Neutrophil (primary cell): ENCODE results near the gene SNCAIP.

Experiments
- H3K27ac ChIP-seq: fragments of 200-600 bp; sonication (generic); 2 replicates; pipeline ENCODE4 v1.5.1; 2016; ENCODE audit warnings: mild to moderate bottlenecking, moderate library complexity
- H3K27me3 ChIP-seq: fragments of 200-600 bp; sonication (generic); 2 replicates; pipeline ENCODE4 v1.6.0; 2016; ENCODE audit warnings: mild to moderate bottlenecking
- H3K36me3 ChIP-seq: fragments of 200-600 bp; sonication (generic); 2 replicates; pipeline ENCODE4 v1.5.1; 2017
- H3K4me1 ChIP-seq, 2 experiments: fragments of 200-600 bp in 1 of 2; sonication (generic) in 1 of 2; 1 replicate in 1 of 2; 2 replicates in 1 of 2; pipeline versions ENCODE4 v1.5.1 to v1.6.1; 2013 to 2016; ENCODE audit warnings: low read depth in 1 of 2, low read length in 1 of 2, mild to moderate bottlenecking in 1 of 2, moderate library complexity in 1 of 2; ENCODE audit not compliant: control insufficient read depth in 1 of 2, insufficient read depth in 1 of 2
- H3K4me3 ChIP-seq, 2 experiments: fragments of 200-600 bp in 1 of 2; sonication (generic) in 1 of 2; 1 replicate in 1 of 2; 2 replicates in 1 of 2; pipeline ENCODE4 v1.5.1; 2013 to 2016; ENCODE audit warnings: low read depth in 1 of 2, low read length in 1 of 2, mild to moderate bottlenecking in 1 of 2, moderate library complexity in 1 of 2
- H3K9me3 ChIP-seq: fragments of 200-600 bp; sonication (generic); 2 replicates; pipeline ENCODE4 v1.5.1; 2016
- TF ChIP-seq, protein P1 (sequence below): fragments of 200-600 bp; sonication (generic); IDR thresholded peaks from 2 replicates; pipeline ENCODE4 v1.5.1; 2016; ENCODE audit warnings: antibody characterized with exemption

The SNCAIP gene

DNA sequence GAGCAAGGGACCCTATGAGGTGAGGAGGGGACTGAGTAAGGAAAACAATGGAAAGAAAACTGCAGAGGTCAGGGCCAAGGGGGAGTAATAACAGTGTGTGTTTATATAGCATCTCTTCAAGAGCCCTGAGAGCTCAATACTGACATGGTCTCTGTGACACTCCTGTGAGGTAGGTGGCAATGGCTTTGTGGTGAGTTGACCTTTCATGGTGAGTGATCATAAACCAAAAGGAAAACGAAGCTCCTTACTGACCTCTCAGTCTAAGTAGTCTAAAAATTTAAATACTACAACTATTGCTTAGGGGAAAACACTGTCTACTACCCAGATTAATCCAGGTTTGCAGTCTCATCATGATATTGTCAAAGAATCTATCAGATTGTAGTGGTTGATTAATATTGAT is 130.9 kb downstream of the SNCAIP start:
- no peaks in the 10 kb centered on the region for H3K36me3 ChIP-seq
- H3K4me3 ChIP-seq: no peak overlapping the region
- TF ChIP-seq, protein P1, sequence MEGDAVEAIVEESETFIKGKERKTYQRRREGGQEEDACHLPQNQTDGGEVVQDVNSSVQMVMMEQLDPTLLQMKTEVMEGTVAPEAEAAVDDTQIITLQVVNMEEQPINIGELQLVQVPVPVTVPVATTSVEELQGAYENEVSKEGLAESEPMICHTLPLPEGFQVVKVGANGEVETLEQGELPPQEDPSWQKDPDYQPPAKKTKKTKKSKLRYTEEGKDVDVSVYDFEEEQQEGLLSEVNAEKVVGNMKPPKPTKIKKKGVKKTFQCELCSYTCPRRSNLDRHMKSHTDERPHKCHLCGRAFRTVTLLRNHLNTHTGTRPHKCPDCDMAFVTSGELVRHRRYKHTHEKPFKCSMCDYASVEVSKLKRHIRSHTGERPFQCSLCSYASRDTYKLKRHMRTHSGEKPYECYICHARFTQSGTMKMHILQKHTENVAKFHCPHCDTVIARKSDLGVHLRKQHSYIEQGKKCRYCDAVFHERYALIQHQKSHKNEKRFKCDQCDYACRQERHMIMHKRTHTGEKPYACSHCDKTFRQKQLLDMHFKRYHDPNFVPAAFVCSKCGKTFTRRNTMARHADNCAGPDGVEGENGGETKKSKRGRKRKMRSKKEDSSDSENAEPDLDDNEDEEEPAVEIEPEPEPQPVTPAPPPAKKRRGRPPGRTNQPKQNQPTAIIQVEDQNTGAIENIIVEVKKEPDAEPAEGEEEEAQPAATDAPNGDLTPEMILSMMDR: no peak

DNA sequence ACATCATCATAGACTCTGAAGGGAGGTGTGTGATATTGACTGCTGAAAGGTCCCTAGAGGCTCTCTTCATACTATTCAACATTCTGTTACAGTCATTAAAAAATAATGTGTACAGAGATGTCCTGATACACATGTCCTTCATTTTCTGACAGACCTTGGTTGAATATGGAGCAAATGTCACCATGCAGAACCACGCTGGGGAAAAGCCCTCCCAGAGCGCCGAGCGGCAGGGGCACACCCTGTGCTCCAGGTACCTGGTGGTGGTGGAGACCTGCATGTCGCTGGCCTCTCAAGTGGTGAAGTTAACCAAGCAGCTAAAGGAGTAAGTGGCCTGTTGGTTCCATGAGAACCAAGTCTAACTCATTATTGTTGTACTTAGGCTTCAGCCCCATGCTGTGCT is 132.4 kb downstream of the SNCAIP start:
- Histone ChIP-seq H3K36me3 (no peaks in the 10 kb centered on the region), H3K27ac (no peak overlapping the region), H3K27me3 (no peaks in the 10 kb centered on the region), H3K4me1 (no peaks in the 10 kb centered on the region), H3K9me3 (no peaks in the 10 kb centered on the region), H3K4me3 (no peak overlapping the region)
- TF ChIP-seq, protein P1: no peak

More for the DNA sequence above, 130.9 kb downstream of the SNCAIP start:
- no peaks in the 10 kb centered on the region for H3K9me3 ChIP-seq
- no peak overlapping the region for H3K27ac ChIP-seq
- H3K4me1 ChIP-seq: no peaks in the 10 kb centered on the region
- no peaks in the 10 kb centered on the region for H3K27me3 ChIP-seq

DNA sequence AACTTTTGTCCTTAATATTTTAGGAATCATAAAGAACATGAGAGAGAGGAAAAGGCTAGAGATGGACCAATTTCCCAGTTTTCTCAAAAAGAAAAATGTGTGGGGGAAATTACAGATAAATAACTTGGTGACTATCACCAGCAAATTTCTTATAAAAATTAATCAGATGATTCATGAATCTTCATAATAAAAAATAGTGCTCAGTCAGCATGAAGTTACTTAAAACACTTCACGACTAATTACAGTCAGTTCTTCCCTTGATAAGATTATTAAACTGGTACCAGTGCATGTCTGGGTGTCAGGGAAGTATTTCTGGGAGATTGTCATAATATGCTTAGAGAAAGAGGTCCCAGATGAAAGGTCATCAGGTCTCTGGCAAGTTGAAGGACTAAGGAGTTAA is 133.0 kb downstream of the SNCAIP start:
- no peak overlapping the region for H3K27ac ChIP-seq
- TF ChIP-seq, protein P1: no peak
- H3K9me3 ChIP-seq: no peaks in the 10 kb centered on the region
- no peaks in the 10 kb centered on the region for H3K36me3 ChIP-seq
- H3K4me1 ChIP-seq: no peaks in the 10 kb centered on the region
- no peaks in the 10 kb centered on the region for H3K27me3 ChIP-seq
- no peak overlapping the region for H3K4me3 ChIP-seq

DNA sequence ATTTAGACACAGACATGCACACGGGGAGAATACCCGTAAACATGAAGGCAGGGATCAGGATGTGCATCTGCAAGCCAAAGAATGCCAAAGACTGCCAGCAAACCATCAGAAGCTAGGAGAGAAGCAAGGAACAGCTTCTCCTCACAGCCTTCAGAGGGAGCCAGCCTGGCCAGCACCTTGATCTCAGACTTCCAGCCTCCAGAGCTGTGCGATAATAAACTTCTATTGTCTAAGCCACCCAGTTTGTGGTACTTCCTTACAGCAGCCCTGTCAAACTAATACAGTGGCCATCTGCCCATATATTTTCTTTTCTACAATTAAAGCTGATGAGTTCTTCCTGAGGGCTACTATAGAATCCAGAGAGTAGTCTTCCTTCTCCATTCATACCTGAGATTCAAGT is 135.0 kb downstream of the SNCAIP start:
- H3K4me1 ChIP-seq: no peaks in the 10 kb centered on the region
- no peaks in the 10 kb centered on the region for H3K9me3 ChIP-seq
- TF ChIP-seq, protein P1: no peak
- H3K27me3 ChIP-seq: no peaks in the 10 kb centered on the region
- H3K4me3 ChIP-seq: no peak overlapping the region
- no peaks in the 10 kb centered on the region for H3K36me3 ChIP-seq
- no peak overlapping the region for H3K27ac ChIP-seq

DNA sequence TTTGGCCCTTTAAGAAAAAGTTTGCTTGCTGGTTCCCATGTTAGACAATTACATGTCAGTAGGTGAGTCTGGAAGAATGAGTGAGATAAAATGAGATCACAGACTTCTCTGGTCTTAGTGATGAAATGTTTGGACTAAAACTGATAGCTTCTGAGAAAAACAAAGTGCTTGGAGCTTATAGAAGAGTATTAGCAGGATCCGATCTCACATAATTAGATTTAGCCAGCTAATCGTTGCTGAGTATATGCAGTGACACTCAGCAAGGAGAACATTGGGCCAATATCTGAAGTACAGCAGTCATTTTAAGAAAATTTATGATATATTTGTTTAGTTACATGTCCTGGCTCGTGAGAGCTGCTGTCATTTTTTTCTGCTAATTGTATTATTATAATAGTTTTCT is 135.8 kb downstream of the SNCAIP start:
- no peaks in the 10 kb centered on the region for H3K9me3 ChIP-seq
- no peaks in the 10 kb centered on the region for H3K4me1 ChIP-seq
- H3K27ac ChIP-seq: no peak overlapping the region
- no peaks in the 10 kb centered on the region for H3K27me3 ChIP-seq
- H3K36me3 ChIP-seq: no peaks in the 10 kb centered on the region
- TF ChIP-seq, protein P1: no peak
- H3K4me3 ChIP-seq: no peak overlapping the region

DNA sequence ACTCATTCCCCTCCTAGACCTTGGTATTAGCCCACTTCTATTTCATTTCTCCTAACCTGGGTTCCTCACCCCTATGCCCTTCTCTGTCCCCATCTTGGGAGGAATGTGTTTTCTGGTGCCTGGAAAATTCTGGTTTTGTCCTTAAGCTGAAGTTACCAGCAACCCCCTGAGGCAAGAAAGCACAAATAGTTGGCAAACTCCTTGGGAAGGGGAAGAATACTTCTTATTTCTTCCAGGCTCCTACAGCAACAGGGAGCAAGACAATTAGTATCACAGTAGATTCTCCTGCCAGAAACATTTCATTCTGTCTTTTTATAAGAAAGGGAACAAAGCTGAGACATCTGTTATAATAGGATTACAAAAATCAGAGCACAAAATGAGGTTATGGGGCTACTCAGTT is 142.5 kb downstream of the SNCAIP start:
- Histone ChIP-seq H3K27ac (no peak overlapping the region), H3K9me3 (no peaks in the 10 kb centered on the region), H3K27me3 (no peaks in the 10 kb centered on the region), H3K4me1 (no peaks in the 10 kb centered on the region), H3K36me3 (no peaks in the 10 kb centered on the region), H3K4me3 (no peak overlapping the region)
- TF ChIP-seq, protein P1: no peak
